ENCODE measurements around the gene CPNE4.
A peak's percentile ranks its signal among the peaks of the same experiment; 100 is the strongest.

Gene CPNE4

GRCh38 chr3:131597816-131598215, 437.0 kb downstream of the CPNE4 start:
- no peak for DNase-seq (ENCODE audit: low read depth)

GRCh38 chr3:131596884-131597283, 437.9 kb downstream of the CPNE4 start:
- DNase-seq (ENCODE audit: low read depth) = no peak

DNA sequence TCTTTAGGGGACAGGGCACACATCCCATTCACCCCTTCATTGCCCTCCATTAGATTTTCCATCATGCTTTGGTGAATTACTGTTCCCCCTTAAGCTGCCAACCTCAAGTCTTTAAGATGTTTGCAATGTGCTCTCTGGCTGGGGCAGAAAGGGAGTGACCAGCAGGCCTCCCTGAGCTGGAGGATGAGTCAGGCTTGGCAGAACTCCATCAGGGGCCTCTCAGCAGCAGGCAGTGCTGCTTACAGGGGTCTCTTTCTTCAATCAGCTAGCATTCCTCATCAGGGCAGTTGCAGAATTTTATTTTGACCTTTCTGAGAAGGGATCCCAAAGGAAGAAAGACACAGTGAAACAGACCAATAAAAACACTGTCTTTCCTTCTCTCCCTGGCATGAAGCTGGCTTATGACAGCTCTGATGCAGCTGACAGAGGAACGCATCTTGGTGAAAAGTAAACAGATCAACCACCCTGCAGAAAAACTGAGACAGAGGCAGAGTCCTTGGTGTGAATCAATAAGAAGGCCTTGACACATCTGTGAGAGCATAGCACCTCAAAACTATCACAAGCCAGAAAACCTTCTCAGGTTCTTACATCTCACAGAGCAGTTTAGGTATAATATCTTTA, 443.3 kb downstream of the CPNE4 start:
- DNase-seq (ENCODE audit: low read depth) = peak; percentile 43

GRCh38 chr3:131586277-131586676, 448.5 kb downstream of the CPNE4 start:
- no peak for DNase-seq (ENCODE audit: low read depth)

DNA sequence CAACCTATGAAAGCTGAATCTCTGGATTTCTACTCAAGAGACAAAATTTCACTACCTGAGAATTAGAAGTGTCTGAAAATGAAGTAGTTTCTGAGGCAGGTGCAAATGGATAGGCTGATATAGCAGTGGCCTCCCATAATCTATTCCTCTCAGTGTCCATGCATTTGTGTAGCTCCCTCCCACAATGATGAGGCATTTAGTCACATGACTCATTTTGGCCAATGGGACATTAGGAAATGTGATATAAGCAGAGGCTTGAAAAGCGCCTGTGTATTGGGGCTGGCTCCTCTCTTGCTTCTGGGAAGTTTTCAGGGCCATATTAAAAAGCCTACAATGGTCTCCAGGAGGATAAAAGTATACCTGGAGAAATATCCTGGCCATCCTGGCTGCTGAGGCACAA, 452.4 kb downstream of the CPNE4 start:
- no peak for DNase-seq (ENCODE audit: low read depth)

- DNase-seq (ENCODE audit: low read depth) = no peak
Measured at GRCh38 chr3:131568460-131568859, 466.4 kb downstream of the CPNE4 start.

GRCh38 chr3:131564812-131565211, 470.0 kb downstream of the CPNE4 start:
- no peak for DNase-seq (ENCODE audit: low read depth)

GRCh38 chr3:131561511-131561910, 473.3 kb downstream of the CPNE4 start:
- DNase-seq (ENCODE audit: low read depth) = no peak

GRCh38 chr3:131560795-131561194, 474.0 kb downstream of the CPNE4 start:
- no peak for DNase-seq (ENCODE audit: low read depth)

GRCh38 chr3:131555456-131555855, 479.4 kb downstream of the CPNE4 start:
- DNase-seq (ENCODE audit: low read depth) = peak; percentile 3

- no peak for DNase-seq (ENCODE audit: low read depth)
Measured at GRCh38 chr3:131553495-131554247, 481.1 kb downstream of the CPNE4 start.

- DNase-seq (ENCODE audit: low read depth) = no peak
Measured at GRCh38 chr3:131551761-131552160, 483.1 kb downstream of the CPNE4 start.

- DNase-seq (ENCODE audit: low read depth) = no peak
Measured at GRCh38 chr3:131550562-131551465, 484.0 kb downstream of the CPNE4 start.

- DNase-seq (ENCODE audit: low read depth) = peak; percentile 4
Measured at GRCh38 chr3:131549340-131549739, 485.5 kb downstream of the CPNE4 start.

- DNase-seq (ENCODE audit: low read depth) = no peak
Measured at GRCh38 chr3:131547585-131547984, 487.2 kb downstream of the CPNE4 start.

GRCh38 chr3:131546441-131546840, 488.4 kb downstream of the CPNE4 start:
- no peak for DNase-seq (ENCODE audit: low read depth)

DNA sequence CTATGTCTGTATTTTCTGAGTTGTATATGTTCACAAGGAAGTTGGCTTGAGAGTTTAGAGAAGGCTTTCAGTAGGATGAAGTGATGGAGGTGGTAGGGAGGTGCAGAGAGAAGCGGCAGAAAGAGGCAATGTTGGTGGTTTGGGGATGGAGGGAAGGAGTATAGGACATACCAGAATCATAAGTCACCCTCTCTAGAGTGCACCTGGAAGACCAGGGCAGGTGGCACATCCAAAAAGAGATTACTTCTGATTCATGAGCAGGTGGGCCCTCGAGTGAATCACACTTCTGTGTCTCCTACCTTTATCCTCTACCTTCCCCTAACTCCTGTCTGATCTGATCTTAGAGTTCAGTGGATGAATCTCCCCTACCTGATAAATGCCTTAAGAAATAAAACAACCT, 490.3 kb downstream of the CPNE4 start:
- DNase-seq (ENCODE audit: low read depth) = no peak

- DNase-seq (ENCODE audit: low read depth) = peak; percentile 88
Measured at GRCh38 chr3:131543714-131544113, 491.1 kb downstream of the CPNE4 start.

GRCh38 chr3:131541288-131541687, 493.5 kb downstream of the CPNE4 start:
- DNase-seq (ENCODE audit: low read depth) = no peak

- peak; percentile 13 for DNase-seq (ENCODE audit: low read depth)
Measured at GRCh38 chr3:131540821-131541220, 494.0 kb downstream of the CPNE4 start.

- peak; percentile 47 for DNase-seq (ENCODE audit: low read depth)
Measured at GRCh38 chr3:131540143-131540542, 494.7 kb downstream of the CPNE4 start.

GRCh38 chr3:131538968-131539367, 495.8 kb downstream of the CPNE4 start:
- no peak for DNase-seq (ENCODE audit: low read depth)

GRCh38 chr3:131537531-131537930, 497.3 kb downstream of the CPNE4 start:
- DNase-seq (ENCODE audit: low read depth) = no peak
